Astrocyte (in vitro differentiated cells and primary cell): ENCODE data around the gene AFM. TPM values are rescaled to one million over a fixed set of nuclear protein-coding genes. Genes with fewer than 3 reads are reported as not detected.

ENCODE experiments used
- DNase-seq: peaks from one replicate; pipeline ENCODE4 v3.0.0-alpha.2; 2010; ENCODE audit warnings: low read depth
- FAIRE-seq: peaks from 2 replicates; lab custom pipeline; 2011; peaks lifted over from hg19 to GRCh38; lab: Jason Lieb, UNC
- H2AFZ ChIP-seq: 2 replicates; pipeline ENCODE4 v1.6.0; 2012; ENCODE audit warnings: low read depth, low read length, inconsistent platforms
- H3K27ac ChIP-seq: 2 replicates; pipeline ENCODE4 v1.5.1; 2011; ENCODE audit warnings: low read depth, low read length, inconsistent platforms
- H3K27me3 ChIP-seq: 2 replicates; pipeline ENCODE4 v1.6.0; 2011; ENCODE audit warnings: low read length, inconsistent platforms; ENCODE audit not compliant: insufficient read depth
- H3K36me3 ChIP-seq: 2 replicates; pipeline ENCODE4 v1.5.1; 2011; ENCODE audit warnings: low read length, inconsistent platforms; ENCODE audit not compliant: insufficient read depth
- H3K4me1 ChIP-seq: 2 replicates; pipeline ENCODE4 v1.5.1; 2011; ENCODE audit warnings: low read length, inconsistent platforms; ENCODE audit not compliant: insufficient read depth
- H3K4me2 ChIP-seq: 2 replicates; pipeline ENCODE4 v1.6.0; 2012; ENCODE audit warnings: low read length, inconsistent platforms
- H3K4me3 ChIP-seq: 2 replicates; pipeline ENCODE4 v1.5.1; 2011; ENCODE audit warnings: low read depth, mild to moderate bottlenecking, low read length, inconsistent platforms; ENCODE audit not compliant: insufficient read depth
- H3K79me2 ChIP-seq: 2 replicates; pipeline ENCODE4 v1.6.0; 2012; ENCODE audit warnings: mild to moderate bottlenecking, low read length, inconsistent platforms; ENCODE audit not compliant: insufficient read depth
- H3K9ac ChIP-seq: 2 replicates; pipeline ENCODE4 v1.6.0; 2012; ENCODE audit warnings: mild to moderate bottlenecking, low read length, inconsistent platforms
- H3K9me3 ChIP-seq: 2 replicates; pipeline ENCODE4 v1.5.1; 2012; ENCODE audit warnings: low read depth, mild to moderate bottlenecking, low read length, inconsistent platforms; ENCODE audit not compliant: insufficient read depth
- H4K20me1 ChIP-seq: 2 replicates; pipeline ENCODE4 v1.6.0; 2012; ENCODE audit warnings: low read length, inconsistent platforms; ENCODE audit not compliant: insufficient read depth
- H3K27ac Mint-ChIP-seq: one replicate; pipeline ENCODE4 v1.8.0; 2021; ENCODE audit warnings: mild to moderate bottlenecking, mixed read lengths; ENCODE audit not compliant: unreplicated experiment
- H3K27me3 Mint-ChIP-seq: one replicate; pipeline ENCODE4 v1.8.0; 2021; ENCODE audit warnings: low read depth, mixed read lengths; ENCODE audit not compliant: unreplicated experiment
- H3K36me3 Mint-ChIP-seq: one replicate; pipeline ENCODE4 v1.8.0; 2021; ENCODE audit warnings: low read depth, mixed read lengths; ENCODE audit not compliant: unreplicated experiment
- H3K4me1 Mint-ChIP-seq: one replicate; pipeline ENCODE4 v1.8.0; 2021; ENCODE audit warnings: low read depth, mixed read lengths; ENCODE audit not compliant: unreplicated experiment
- H3K4me3 Mint-ChIP-seq: one replicate; pipeline ENCODE4 v1.8.0; 2021; ENCODE audit warnings: mild to moderate bottlenecking, moderate library complexity, mixed read lengths; ENCODE audit not compliant: unreplicated experiment
- H3K9me3 Mint-ChIP-seq: one replicate; pipeline ENCODE4 v1.8.0; 2021; ENCODE audit warnings: mild to moderate bottlenecking, mixed read lengths; ENCODE audit not compliant: unreplicated experiment
- CTCF ChIP-seq: IDR thresholded peaks from 2 replicates; pipeline ENCODE4 v1.5.1; 2011; ENCODE audit warnings: low read depth, mild to moderate bottlenecking, inconsistent platforms, low read length, moderate library complexity; ENCODE audit not compliant: insufficient read depth
- EZH2 ChIP-seq: IDR thresholded peaks from 2 replicates; pipeline ENCODE4 v1.6.1; 2012; ENCODE audit warnings: mild to moderate bottlenecking, low read length, inconsistent platforms; ENCODE audit not compliant: insufficient read depth
- total RNA-seq: library from RNA; stranded (reverse); gene quantifications from 2 replicates; pipeline ENCODE4 v1.2.1, GENCODE V29; 2021

AFM gene
- total RNA-seq, 1 donor from 2014 or later: not detected

GRCh38 chr4:73451404-73451803 is 30.1 kb upstream of the AFM start:
- Histone ChIP-seq H3K36me3 (no peaks in the 10 kb centered on the region), H3K27me3 (no peaks in the 10 kb centered on the region), H3K4me2 (peak overlapping the region; percentile 79), H3K9ac (peak overlapping the region; percentile 69), H2AFZ (no peak overlapping the region), H3K4me1 (peaks cover 22% of the 10 kb centered on the region), H3K4me3 (no peak overlapping the region), H3K27ac (peak overlapping the region; percentile 97), H3K9me3 (no peaks in the 10 kb centered on the region), H4K20me1 (no peaks in the 10 kb centered on the region), H3K79me2 (no peaks in the 10 kb centered on the region)
- Mint-ChIP-seq H3K36me3 (no peaks in the 10 kb centered on the region), H3K4me1 (peaks cover 40% of the 10 kb centered on the region), H3K4me3 (peak overlapping the region; percentile 17), H3K27ac (peak overlapping the region; percentile 97), H3K9me3 (peaks cover 2% of the 10 kb centered on the region), H3K27me3 (no peaks in the 10 kb centered on the region)
- DNase-seq (peak; percentile 85), FAIRE-seq (no peak)
- TF ChIP-seq CTCF (no peak), EZH2 (no peak)

- Histone ChIP-seq H3K4me1 (peaks cover 22% of the 10 kb centered on the region), H3K4me2 (no peak overlapping the region), H3K27me3 (no peaks in the 10 kb centered on the region), H3K79me2 (no peaks in the 10 kb centered on the region), H3K36me3 (no peaks in the 10 kb centered on the region), H3K9ac (no peak overlapping the region), H3K4me3 (no peak overlapping the region), H3K27ac (peak overlapping the region; percentile 97), H3K9me3 (no peaks in the 10 kb centered on the region), H4K20me1 (no peaks in the 10 kb centered on the region), H2AFZ (no peak overlapping the region)
- no peaks in the 10 kb centered on the region for H3K27me3 Mint-ChIP-seq
- peak overlapping the region; percentile 97 for H3K27ac Mint-ChIP-seq
- FAIRE-seq: no peak
- H3K4me3 Mint-ChIP-seq: no peak overlapping the region
- H3K4me1 Mint-ChIP-seq: peaks cover 40% of the 10 kb centered on the region
- TF ChIP-seq CTCF (no peak), EZH2 (no peak)
- peaks cover 3% of the 10 kb centered on the region for H3K9me3 Mint-ChIP-seq
- no peak for DNase-seq
- no peaks in the 10 kb centered on the region for H3K36me3 Mint-ChIP-seq
Measured at GRCh38 chr4:73451981-73452747, 29.4 kb upstream of the AFM start.
